ENCODE measurements around the gene CD52.
"Not testable (repeated sequence)": the region's sequence is repeated elsewhere in the genome, so short reads cannot be mapped to it uniquely, and the experiment has no call there.

Gene CD52

DNA sequence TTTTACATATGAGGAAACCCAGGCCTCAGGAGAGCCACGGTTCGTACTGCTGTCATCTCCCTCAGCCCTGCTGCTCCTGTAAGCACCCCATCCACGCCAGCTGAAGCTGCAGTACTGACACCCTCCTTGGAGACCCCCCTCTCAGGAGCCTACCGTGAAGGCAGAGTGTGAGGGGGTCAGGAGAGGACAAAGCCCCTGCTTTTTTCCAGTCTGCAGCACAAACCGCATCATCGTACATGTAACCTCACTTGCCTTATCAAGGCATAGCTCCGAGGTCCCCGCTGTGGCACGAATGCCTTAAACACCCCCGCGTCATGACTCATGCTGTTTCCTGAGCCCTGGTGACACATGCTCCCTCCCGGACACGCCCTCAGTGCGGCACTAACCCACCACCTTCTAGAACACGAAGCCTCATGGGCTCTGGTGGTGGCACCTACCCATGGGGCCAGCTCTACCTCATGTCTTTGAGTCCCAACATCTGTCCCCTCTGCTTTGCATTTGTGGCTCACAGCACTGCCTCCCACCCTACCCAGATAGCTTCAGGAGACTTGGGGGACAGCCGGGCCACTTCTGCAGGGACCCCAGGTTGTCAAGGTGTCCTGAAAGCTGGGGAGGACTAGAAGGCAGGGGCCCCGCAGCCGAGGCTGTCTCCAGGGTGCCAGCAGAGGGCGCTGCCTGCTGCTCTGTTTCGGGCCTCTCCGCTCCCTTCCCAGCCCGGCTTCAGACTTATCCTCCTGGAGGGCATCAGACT is 33.0 kb upstream of the CD52 start:
- DNase-seq (ENCODE audit: low read depth), result peak; percentile 89

DNA sequence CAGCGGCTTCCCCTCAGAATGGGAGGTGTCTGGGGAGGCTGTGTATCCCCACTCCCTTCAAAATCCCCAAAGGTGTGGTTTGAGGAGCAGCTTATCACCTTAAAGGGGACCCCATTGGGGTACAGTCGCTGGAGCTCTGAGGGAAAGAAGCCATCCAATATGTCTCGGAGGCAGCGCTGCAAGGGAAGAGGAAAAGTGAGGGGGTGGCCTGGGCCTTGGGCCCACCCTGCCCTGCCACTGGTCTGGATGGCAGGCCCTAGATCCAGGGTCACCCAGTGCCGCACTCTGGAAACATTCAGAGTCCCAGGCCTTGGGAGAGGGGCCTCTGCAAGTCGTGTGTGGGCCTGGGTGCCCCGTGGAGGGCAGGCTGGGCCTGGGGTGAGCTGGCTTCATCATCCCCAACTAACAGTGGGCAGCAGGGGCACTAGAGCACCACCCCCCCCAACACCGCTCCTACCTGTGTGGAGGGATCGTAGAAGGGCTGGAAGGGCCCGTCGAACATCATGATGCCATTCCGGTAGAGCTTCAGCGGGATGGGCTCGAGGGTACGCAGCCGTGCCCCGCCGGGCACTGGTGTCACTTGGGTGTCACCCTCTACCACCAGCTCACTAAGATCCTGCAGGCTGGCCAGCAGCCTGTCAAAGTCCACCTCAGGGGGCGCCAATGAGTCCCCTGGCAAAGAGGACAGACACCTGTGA is 32.2 kb upstream of the CD52 start:
- DNase-seq (ENCODE audit: low read depth), result no peak

DNA sequence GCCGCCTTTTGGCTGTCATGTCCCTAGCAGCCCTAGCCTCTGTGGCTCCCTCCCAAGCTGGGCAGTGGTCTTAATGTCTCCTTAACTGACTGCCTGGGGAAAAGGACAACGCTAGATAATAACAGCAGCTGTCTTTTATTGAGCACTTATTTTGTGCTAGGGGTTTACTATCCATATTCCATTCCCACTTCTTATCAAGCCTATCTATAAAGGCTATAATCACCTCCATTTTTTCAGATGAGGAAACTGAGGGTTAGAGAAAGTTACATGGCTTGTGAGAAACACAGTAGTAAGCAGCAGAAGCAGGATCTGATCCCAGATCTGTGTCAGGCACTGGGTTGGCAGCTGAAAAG is 31.7 kb upstream of the CD52 start:
- no peak for DNase-seq (ENCODE audit: low read depth)

DNA sequence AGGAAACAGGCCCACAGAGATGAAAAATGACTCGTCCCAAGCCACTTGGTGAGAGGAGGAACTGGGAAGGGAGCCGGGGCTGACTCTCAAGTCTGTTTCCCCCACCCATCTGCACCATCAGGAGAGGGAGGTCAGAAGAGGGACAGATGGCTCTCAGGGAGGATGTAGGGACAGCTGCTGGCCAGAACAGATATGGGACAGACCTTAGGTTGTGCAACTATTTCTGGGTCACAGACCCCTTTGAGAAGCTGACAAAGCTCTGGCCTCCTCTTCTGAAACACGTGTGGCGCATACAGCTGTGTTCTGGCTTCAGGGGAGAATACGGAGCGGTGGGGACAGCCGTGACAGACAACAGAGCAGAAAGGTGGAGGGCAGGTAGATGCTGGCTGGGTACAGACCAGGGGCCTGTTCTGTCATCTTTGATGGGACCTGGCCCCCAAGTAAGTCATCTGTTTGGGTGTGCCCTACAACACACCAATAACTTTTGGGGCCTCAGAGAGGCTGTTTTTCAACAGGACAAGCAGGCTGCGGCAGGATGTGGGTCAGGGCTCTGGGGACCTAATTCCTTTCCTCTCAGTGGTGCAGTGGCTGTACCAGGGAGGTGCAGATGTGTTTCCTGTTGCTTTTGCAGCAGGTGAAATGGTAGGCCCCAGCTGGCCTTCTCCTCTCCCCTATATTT is 30.6 kb upstream of the CD52 start:
- no peak for DNase-seq (ENCODE audit: low read depth)

DNA sequence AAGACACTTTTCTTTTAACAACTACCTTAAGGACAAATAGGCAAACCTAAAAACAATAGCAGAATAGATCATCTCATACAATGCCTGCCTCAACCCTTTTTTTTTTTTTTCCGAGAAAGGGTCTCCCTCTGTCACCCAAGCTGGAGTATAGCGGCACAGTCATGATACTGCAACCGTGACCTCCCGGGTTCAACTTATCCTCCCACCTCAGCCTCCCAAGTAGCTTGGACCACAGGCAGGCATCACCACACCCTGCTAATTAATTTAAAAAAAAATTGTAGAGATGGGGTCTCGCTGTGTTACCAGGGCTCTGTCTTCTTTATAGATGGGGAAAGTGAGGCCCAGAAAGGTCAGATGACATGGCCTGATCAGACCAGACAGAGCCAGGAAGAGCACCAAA is 29.9 kb upstream of the CD52 start:
- no peak for DNase-seq (ENCODE audit: low read depth)

DNA sequence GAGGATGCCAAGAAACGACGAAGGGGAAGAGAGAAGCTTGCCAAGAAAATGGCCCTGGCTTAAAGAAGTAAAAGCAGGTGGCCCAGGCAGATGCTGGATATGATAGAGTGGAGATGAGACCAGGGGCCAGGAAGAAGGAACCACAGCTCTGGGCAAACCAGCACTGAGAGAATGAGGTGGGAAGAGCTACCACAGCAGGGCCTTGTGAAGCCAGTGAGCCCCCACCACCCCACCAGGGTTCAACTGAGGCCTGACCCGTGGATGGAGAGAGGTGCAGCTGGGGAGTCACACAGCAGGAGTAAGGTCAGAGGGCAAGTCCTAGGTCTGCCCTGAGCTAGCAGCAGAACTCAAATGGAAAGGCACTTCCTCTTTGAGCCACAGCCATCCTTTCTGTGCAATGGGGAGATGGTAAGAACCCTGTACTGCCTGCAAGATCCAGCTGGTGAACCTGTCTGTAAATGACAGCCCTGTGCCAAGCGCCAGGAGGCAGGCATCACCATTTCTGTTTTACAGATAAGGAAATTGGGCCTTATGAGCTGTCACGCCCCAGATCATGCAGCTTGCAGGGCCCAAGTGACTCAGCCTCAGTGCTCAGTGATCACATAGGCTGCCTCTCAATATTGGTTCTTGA is 29.3 kb upstream of the CD52 start:
- no peak for DNase-seq (ENCODE audit: low read depth)

DNA sequence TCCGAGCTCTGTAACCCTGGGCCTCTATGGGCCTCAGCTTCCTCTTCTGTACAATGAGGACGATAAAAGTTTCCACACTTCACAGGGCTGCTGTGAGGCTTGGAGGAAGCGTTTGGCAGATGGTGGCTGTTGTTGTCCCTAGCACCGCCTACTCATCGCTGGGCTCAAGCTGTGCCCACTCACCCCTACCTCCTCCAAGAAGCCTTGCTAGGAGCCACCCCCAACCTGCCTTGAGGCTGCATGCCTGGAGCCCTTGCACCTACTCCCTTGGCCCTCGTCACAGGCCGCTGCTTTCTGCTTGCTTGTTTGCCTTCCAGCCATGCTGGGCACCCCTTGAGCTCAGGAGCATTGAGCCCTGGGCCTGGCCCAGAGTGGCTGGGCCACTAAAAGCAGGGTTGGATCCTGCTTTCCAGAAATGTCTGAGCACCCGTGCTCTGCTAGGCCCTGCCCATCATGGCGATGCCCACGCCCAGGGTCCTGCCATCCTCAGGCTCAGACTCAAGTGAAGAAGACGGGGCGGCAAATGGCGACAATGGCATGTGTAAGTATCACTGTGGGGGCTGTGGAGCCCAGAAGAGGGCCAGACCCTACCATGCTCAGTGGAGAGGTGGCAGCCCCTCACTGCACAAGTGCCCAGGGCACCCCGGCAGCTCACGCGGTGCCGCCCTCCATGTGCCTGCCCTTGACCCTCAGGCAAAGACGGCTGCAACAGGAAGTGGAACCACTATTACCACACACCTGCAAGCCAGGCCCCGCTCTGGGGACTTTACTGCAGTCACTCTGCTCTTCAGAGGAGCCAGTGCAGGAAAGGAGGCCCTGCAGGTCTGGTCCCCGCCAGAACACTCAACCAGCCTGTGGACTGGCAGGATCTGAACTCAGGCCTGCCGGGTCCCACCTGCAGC is 28.3 kb upstream of the CD52 start:
- DNase-seq (ENCODE audit: low read depth), result no peak

DNA sequence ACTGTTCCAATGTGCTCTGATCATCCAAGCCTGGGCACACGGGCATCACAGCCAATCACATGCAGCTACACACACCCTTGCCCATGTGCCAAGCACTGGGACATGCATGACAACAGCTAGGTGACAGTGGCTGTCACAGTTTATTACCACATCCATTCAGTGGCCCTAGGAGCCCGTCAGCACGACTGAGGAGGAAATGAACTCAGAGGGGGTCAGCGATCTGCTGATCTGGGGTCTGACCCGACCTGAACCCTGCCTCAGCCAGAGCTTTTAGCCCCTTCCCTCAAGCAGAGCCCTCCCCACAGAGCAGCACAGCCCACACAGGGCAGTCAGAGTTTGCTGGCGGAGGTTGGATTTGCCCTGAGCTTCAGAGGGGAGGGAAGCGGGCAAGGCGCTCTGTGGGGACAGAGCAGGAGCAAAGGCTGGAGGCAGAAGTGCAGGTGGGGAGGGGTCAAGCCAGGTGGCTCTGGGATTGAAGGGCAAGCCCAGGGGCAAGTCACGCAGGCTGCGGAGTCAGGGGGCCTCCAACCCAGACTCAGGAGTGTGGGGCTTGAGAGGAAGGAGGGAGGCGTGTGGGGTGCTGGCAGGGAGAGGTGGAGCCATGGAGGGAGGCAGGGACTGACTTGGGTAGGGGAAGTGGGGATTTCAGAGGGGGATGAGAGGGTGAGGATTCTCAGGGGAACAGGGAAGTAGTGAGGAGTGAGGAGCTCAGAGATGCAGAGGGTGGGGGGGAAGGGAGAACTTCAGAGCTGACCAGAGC is 27.5 kb upstream of the CD52 start:
- no peak for DNase-seq (ENCODE audit: low read depth)

DNA sequence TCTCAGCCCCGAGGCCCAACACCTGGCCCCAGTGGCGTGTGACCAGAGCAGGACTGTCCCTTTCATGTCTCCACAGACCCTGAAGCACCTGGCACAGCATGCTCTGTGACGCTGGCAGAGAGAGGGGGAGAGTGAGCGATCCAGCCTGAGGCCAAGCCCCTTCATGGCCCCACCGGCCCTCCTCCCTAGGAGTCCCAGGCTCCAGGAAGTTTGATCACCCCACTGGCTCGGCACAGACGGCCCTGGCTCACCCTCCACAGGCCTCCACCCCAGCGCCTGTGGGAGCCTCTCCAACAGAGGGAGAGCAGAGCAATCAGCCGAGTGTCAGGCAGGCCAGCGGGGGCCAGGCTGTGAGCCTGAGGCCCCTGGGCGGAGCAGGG is 26.9 kb upstream of the CD52 start:
- DNase-seq (ENCODE audit: low read depth), result no peak

DNA sequence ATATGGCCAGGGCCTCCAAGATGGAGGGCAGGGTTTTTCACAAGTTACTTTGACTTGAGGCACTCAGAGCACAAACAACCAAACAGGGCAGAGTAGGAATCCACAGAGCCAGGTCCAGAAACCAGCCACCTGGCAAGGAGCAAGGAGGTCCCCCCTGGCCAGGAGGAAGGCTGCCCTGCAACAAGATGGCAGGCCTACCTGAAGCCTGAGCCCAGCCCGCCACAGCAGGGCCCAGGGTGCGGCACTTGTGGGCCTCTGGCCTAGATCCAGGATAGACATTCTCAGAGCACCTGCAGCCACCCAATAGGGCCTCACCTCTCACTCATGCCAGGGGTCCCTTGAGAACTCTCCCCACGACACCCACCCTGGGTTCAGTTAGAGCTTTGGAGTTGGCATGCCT is 26.3 kb upstream of the CD52 start:
- DNase-seq (ENCODE audit: low read depth), result no peak

DNA sequence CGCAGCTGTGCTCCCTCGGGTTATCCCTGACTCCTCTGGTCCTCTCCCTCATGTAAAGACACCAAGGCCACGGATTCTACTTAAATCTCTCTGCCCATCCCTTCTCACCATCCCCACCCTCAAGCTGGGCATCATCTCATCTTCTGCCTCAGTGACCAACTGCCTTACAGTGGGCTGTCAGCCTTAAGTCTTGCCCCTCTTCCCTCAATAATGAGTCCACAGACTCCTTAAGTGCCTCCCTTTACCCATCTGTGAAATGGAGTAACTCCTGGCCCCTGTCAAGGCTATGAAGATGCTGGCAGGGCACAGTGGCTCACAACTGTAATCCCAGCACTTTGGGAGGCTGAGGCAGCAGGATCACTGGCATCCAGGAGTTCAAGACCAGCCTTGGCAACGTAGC is 25.8 kb upstream of the CD52 start:
- no peak for DNase-seq (ENCODE audit: low read depth)

DNA sequence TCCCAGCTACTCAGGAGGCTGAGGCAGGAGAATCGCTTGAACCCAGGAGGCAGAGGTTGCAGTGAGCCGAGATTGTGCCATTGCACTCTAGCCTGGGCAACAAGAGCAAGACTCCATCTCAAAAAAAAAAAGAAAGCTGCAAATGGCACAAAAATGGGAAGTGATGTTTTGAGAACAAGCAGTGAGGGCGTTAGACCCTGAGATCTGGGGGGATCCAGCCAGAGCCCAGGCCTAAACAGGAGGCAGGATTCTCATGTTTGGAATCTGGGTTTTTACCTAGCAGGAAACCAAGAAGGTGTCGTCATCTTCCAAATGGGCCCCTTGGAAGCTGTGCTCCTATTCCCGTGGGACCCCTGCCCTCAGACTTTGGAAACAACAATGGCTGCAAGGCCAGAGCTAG is 25.0 kb upstream of the CD52 start:
- not testable (repeated sequence) for DNase-seq (ENCODE audit: low read depth)

DNA sequence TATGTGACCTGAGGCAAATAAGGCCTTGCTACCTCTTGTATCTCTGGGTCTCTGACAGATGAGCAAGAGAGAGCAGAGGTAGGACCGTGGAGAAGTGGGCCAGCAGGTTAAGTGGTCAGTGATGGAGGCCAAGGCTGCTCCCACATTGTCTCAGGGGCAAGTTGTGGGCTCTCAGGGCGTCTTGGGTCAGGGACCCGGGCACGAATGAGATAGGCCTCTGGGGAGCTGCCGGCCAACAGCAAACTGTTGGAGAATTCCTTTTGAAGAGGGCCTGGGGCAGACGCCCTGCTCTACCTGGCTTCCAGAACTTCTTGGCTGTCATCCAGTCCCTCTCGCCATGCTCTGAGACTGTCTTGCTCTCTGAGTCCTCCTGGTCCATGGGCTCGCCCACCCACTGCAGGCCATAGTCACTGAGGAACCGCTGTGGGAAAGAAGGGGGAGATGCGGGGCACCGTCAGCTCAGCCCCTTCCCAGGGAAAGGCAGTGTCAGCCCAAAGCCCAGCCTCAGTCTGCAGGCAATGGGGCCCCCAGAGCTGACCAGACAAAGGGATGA is 23.8 kb upstream of the CD52 start:
- DNase-seq (ENCODE audit: low read depth), result no peak

DNA sequence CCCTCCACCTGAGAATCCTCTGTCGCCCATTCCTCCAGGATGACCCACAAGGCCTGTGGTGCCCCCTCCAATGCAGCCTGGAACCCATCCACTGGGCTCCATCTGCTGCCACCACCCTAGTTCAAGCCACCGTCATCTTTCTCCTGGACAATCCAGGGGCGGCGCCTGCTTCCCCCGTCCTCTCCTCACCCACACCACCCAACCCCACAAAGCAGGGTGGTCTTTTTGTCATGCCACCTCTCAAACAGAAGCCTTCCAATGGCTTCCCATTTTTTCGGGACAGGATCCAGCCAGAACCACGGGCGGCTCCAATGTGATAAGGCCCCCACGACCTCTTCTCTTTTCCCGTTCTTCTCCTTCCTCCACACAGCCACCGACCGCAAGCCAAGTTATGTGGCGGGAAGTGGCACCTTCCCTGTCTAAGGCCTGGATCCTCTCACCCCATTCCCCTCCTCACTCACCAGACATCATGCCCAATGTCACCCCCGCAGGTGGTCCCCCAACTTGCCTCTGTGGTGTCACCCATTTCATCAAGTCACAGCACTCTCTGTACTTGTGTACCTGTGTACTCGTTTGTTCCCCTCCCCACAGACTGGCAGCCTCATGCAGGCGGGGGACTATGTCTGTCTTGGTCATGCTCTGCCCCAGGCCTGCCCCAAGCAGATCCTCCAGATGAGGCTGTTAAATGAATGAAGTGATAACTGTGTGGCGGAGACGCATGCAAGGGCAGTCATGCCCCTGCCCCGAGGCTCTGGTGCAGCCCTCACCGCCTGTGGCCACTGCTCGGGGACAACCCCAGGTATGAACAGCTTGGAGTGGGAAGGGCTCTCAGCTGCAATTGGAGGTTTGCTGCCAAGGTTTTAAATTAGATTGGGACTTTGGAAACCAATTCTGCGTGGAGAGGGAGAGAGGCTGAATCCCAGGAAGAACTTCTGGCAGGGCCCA is 22.3 kb upstream of the CD52 start:
- DNase-seq (ENCODE audit: low read depth), result no peak

DNA sequence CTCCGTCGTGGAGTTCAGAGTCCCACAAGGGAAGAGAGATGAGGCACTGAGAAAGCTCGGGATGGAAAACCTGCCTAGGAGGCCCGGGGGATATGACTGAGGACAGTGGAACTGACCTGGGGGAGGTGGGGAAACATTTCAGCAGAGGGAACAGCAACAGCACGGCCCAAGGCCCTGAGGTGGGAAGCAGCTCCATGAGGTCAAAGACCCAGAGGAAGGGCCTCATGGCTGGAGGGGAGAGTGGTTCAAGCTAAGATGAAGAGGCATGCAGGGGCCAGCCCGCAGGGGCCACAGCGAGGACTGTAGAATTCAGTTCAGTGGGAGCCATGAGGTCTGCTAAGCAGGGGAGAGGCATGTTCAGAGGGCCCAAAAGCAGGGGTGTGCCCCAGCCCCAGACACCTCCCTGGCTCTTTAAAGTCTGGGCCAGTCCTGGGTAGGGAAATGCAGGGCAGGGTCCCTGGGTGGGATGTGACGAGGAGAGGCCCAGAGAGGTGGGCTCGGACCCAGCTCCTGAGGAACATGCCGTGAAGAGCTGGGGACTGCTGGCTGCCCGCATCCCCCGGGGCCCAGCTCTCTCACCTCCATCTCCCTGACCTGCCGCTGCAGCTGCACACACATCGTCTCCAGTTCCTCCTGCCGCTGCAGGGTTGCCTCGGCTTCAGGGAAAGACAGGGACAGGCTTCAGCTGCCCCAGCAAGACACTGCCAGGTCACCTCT is 21.3 kb upstream of the CD52 start:
- DNase-seq (ENCODE audit: low read depth), result no peak

DNA sequence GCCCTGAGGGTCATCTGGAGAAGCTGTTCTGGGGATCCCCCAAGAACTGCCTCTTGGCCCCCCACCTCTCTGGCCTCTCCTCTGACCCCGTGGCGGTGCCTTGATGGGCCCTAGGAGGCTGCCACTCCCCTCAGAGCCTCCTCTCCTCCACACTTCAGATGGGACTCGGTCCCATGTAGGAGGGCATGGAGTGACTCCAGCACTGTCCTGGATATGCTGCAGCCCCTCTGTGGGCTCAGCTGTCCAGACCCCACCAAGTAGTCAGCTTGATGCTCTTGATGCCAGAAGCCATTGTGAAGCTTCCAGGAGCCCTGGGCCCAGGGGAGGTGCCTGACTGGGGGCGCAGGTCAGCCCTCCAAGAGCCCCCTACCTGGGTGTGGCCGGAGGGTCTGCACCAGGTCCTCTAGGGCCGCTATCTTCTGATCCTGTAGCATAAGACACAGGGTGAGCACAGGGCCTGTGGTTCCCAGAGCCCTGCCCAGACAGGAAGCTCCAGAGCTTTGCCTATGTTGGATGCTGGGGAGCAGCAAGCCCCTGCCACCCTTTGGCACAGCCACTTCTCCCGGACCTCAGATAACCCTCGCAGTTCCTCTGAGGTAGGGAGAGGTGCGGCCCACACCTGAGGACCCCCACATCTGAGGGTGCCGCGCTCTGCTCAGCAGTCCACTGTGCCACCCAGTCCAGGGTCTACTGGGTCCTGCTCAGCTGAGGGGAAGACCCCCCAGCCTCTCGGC is 20.5 kb upstream of the CD52 start:
- no peak for DNase-seq (ENCODE audit: low read depth)

DNA sequence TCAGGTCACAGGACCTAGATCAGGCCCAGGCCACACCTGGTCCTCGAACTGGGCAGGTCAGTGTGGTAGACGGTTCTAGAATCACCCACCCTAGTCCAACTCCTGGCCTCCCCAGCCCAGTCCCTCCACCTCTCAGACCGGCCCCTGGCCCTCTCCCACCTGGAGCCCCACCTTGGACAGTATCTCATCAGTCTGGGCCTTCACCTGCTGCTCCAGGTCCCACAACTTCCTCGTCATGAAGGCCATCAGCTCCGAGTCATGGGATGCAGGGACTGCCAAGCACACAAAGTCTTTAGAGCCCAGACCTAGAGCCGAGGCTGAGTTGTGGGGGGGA is 20.0 kb upstream of the CD52 start:
- DNase-seq (ENCODE audit: low read depth), result no peak

DNA sequence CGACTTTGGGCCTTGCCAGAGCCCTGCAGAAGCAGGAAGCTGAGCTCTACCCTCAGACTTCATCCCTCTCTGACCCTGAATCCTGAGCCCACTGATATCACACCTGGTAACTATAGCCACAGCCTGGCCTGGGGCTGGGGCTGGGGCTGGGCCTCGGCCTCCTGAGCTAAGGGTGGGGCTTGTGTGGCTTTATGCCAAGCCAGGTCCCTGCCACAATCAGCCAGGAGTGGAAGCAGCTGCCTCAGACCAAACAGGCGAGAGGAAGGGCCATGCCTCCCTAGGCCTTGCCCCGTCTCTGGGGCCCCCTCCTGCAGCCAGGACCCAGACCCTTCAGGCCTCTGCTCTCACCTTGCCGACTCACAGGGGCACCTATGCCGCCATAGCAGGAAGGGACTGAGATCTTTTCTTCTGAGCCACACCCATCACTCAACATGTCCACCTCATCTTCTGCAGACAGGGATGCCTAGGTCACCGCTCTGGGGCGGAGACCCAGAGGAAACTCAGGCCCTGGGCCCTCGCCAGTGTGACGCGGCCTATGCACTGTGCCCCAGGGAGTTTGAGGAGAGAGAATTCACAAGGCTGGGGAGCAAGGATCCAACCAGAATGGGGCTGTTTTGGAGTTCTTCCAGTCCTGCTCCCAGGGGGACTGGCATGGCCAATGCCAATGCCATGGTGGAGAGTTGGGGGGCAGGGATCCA is 17.0 kb upstream of the CD52 start:
- no peak for DNase-seq (ENCODE audit: low read depth)
